ENCODE measurements around the gene CFAP69. TPM values are rescaled to one million over a fixed set of nuclear protein-coding genes. Genes with fewer than 3 reads are reported as not detected.
"Not testable (repeated sequence)": the region's sequence is repeated elsewhere in the genome, so short reads cannot be mapped to it uniquely, and the experiment has no call there.

The CFAP69 gene
- total RNA-seq, 3 donors from 2014 or later (not counting 1 experiment from before 2014, with no cell fraction given), result 0.13 TPM; not detected in 2

DNA sequence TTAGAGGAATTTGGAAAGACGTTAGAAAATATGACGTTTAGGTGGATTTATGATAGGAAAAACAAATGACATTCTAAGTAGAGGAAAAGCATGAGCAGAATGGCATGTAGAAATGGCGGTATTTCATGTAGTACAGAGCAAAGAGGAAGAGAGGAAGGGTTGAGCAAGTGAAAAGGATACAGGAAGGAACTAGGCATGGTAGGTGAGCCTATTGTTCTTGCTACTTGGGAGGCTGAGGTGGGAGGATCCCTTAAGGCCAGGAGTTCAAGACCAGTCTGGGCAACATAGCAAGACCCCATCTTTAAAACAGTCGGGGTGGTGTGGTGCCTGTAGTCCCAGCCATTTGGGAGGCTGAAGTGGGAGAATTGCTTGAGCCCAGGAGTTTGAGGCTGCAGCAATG is 102.8 kb downstream of the CFAP69 start:
- Mint-ChIP-seq H3K27me3 (ENCODE audit: low read depth in 2 of 2) (no peaks in the 10 kb centered on the region), H3K27ac (peak overlapping the region; percentile 93 to 96), H3K9me3 (no peaks in the 10 kb centered on the region), H3K4me3 (peak overlapping the region; percentile 94), H3K36me3 (no peaks in the 10 kb centered on the region), H3K4me1 (peaks cover 44 to 63% of the 10 kb centered on the region in 2 donors)
- H3K36me3 ChIP-seq (ENCODE audit: control insufficient read depth, insufficient read depth, low read length), result peaks cover 1% of the 10 kb centered on the region
- TF ChIP-seq, protein P1, sequence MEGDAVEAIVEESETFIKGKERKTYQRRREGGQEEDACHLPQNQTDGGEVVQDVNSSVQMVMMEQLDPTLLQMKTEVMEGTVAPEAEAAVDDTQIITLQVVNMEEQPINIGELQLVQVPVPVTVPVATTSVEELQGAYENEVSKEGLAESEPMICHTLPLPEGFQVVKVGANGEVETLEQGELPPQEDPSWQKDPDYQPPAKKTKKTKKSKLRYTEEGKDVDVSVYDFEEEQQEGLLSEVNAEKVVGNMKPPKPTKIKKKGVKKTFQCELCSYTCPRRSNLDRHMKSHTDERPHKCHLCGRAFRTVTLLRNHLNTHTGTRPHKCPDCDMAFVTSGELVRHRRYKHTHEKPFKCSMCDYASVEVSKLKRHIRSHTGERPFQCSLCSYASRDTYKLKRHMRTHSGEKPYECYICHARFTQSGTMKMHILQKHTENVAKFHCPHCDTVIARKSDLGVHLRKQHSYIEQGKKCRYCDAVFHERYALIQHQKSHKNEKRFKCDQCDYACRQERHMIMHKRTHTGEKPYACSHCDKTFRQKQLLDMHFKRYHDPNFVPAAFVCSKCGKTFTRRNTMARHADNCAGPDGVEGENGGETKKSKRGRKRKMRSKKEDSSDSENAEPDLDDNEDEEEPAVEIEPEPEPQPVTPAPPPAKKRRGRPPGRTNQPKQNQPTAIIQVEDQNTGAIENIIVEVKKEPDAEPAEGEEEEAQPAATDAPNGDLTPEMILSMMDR (IDR thresholded peaks at IDR 0.05), result no peak
- 62% methylated on average over 4 of the region's 4 CpGs for WGBS (ENCODE audit: insufficient coverage)
- H3K27me3 ChIP-seq (ENCODE audit: control insufficient read depth, insufficient read depth, low read length), result no peaks in the 10 kb centered on the region
- intact Hi-C loops (cut with micrococcal nuclease), result loop anchor here (2.0 to 5.0 kb wide), 2 partner anchors 103 to 1785 kb away; partner anchors contain the start of genes CFAP69 and CYP51A1
- H3K4me3 ChIP-seq (ENCODE audit: low read length), result no peak overlapping the region
- DNase-seq (no peak), ATAC-seq (no peak)
- H3K9me3 ChIP-seq (ENCODE audit: control insufficient read depth, insufficient read depth, low read length), result no peaks in the 10 kb centered on the region
- H3K4me1 ChIP-seq (ENCODE audit: control insufficient read depth, insufficient read depth, low read length), result peaks cover 11% of the 10 kb centered on the region
- H3K27ac ChIP-seq (ENCODE audit: low read length), result no peak overlapping the region

DNA sequence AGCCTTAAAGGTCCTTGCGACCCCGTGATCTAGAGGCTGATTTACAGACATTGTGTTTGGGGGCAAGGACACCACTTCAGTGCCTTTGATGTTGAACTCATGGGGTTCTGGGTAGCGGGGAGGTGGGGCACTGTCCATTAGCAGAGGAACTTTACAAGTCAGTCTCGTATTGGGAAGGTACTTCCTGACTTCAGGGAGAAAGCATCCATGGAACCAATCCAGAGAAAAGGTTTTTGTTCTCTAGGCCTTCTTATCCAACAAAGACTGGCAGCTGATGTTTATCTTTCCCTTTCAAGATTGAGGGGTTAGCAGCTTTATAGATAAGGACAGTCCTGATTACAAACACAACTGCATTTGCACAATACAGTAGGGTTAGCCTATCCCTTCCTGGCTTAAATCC is 104.3 kb downstream of the CFAP69 start:
- Mint-ChIP-seq H3K36me3 (no peaks in the 10 kb centered on the region), H3K4me1 (peaks cover 49 to 67% of the 10 kb centered on the region in 2 donors), H3K9me3 (no peaks in the 10 kb centered on the region), H3K4me3 (peak overlapping the region; percentile 41), H3K27ac (peak overlapping the region; percentile 75 to 93), H3K27me3 (ENCODE audit: low read depth in 2 of 2) (no peaks in the 10 kb centered on the region)
- H3K4me3 ChIP-seq (ENCODE audit: low read length), result no peak overlapping the region
- no peaks in the 10 kb centered on the region for H3K27me3 ChIP-seq (ENCODE audit: control insufficient read depth, insufficient read depth, low read length)
- TF ChIP-seq, protein P1 (IDR thresholded peaks at IDR 0.05), result no peak
- H3K27ac ChIP-seq (ENCODE audit: low read length), result no peak overlapping the region
- intact Hi-C loops (cut with micrococcal nuclease), result loop anchor here (5.0 kb wide), 1 partner anchor 1783 kb away; the partner anchor contains the start of gene CYP51A1
- no peaks in the 10 kb centered on the region for H3K9me3 ChIP-seq (ENCODE audit: control insufficient read depth, insufficient read depth, low read length)
- WGBS (ENCODE audit: insufficient coverage), result 95% methylated on average over 4 of the region's 4 CpGs
- H3K4me1 ChIP-seq (ENCODE audit: control insufficient read depth, insufficient read depth, low read length), result peaks cover 11% of the 10 kb centered on the region
- ATAC-seq (no peak), DNase-seq (no peak)
- H3K36me3 ChIP-seq (ENCODE audit: control insufficient read depth, insufficient read depth, low read length), result peaks cover 8% of the 10 kb centered on the region

DNA sequence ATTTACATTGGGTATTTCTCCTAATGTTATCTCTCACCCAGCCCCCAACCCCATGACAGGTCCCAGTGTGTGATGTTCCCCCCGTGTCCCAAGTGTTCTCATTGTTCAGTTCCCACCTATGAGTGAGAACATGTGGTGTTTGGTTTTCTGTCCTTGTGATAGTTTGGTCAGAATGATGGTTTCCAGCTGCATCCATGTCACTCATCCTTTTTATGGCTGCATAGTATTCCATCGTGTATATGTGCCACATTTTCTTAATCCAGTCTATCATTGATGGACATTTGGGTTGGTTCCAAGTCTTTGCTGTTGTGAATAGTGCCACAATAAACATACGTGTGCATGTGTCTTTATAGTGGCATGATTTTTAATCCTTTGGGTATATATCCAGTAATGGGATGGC is 105.1 kb downstream of the CFAP69 start:
- H3K27me3 Mint-ChIP-seq (ENCODE audit: low read depth in 2 of 2); H3K27me3 ChIP-seq (ENCODE audit: control insufficient read depth, insufficient read depth, low read length); H3K27ac ChIP-seq (ENCODE audit: low read length); intact Hi-C loops (cut with micrococcal nuclease); H3K4me3 ChIP-seq (ENCODE audit: low read length); DNase-seq; H3K36me3 Mint-ChIP-seq; H3K4me3 Mint-ChIP-seq; ATAC-seq; H3K9me3 Mint-ChIP-seq; H3K9me3 ChIP-seq (ENCODE audit: control insufficient read depth, insufficient read depth, low read length): not testable (repeated sequence)
- peaks cover 11% of the 10 kb centered on the region for H3K4me1 ChIP-seq (ENCODE audit: control insufficient read depth, insufficient read depth, low read length)
- Mint-ChIP-seq H3K27ac (peak overlapping the region; percentile 47 to 93), H3K4me1 (peaks cover 48 to 63% of the 10 kb centered on the region in 2 donors)
- WGBS (ENCODE audit: insufficient coverage), result 100% methylated on average over 1 of the region's 3 CpGs
- H3K36me3 ChIP-seq (ENCODE audit: control insufficient read depth, insufficient read depth, low read length), result peaks cover 15% of the 10 kb centered on the region

DNA sequence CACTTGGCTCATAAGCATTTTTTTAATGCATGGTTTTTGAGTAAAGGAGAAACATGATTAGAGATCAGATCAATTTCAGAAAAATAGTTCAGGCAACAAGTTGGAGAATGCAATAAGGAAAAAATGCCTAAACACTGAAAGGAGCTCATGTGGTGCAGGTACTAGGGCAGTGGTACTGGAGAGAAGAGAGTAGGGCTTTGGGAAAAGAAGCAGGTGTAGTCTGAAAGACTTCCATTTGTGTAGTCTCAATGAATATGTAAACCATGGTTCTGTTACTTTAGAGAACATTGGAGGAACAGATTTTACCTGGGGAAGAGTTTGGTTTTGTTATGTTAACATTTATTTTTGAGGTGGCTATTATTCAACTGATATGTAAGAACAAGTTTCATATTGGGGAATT is 107.0 kb downstream of the CFAP69 start:
- intact Hi-C loops (cut with micrococcal nuclease), result no loop called here
- H3K27me3 ChIP-seq (ENCODE audit: control insufficient read depth, insufficient read depth, low read length), result no peaks in the 10 kb centered on the region
- TF ChIP-seq, protein P1 (IDR thresholded peaks at IDR 0.05), result no peak
- no peak overlapping the region for H3K27ac ChIP-seq (ENCODE audit: low read length)
- peaks cover 14% of the 10 kb centered on the region for H3K36me3 Mint-ChIP-seq
- peaks cover 0 to 2% of the 10 kb centered on the region in 2 donors for H3K9me3 Mint-ChIP-seq
- H3K27ac Mint-ChIP-seq, result no peak overlapping the region
- peaks cover 42 to 48% of the 10 kb centered on the region in 2 donors for H3K4me1 Mint-ChIP-seq
- H3K4me3 Mint-ChIP-seq, result no peak overlapping the region
- H3K27me3 Mint-ChIP-seq (ENCODE audit: low read depth in 2 of 2), result no peaks in the 10 kb centered on the region
- H3K36me3 ChIP-seq (ENCODE audit: control insufficient read depth, insufficient read depth, low read length), result peaks cover 33% of the 10 kb centered on the region
- no peak for DNase-seq
- no peak overlapping the region for H3K4me3 ChIP-seq (ENCODE audit: low read length)
- ATAC-seq, result no peak
- H3K4me1 ChIP-seq (ENCODE audit: control insufficient read depth, insufficient read depth, low read length), result peaks cover 4% of the 10 kb centered on the region
- H3K9me3 ChIP-seq (ENCODE audit: control insufficient read depth, insufficient read depth, low read length), result no peaks in the 10 kb centered on the region

Other genes with a start within 250 kb of the CFAP69 start
- not detected for gene STEAP1, start 90.7 kb upstream of the CFAP69 start, total RNA-seq
- under 1 TPM in 2 of 3 donors, not detected in 1; 0.05 to 0.16 TPM for gene STEAP2, start 33.4 kb upstream of the CFAP69 start, total RNA-seq
- gene FAM237B, start 76.1 kb downstream of the CFAP69 start, total RNA-seq, result not detected
- gene GTPBP10, start 101.5 kb downstream of the CFAP69 start, total RNA-seq, result 10 to 100 TPM; 15.2 to 19.6 (median 19.2) TPM
- gene CLDN12, start 158.3 kb downstream of the CFAP69 start, total RNA-seq, result under 1 TPM; 0.68 to 0.86 (median 0.71) TPM
- gene PTTG1IP2, start 224.5 kb downstream of the CFAP69 start, total RNA-seq, result not detected

Data from natural killer cell (primary cell).